ENCODE measurements around the gene PRKACB.
A peak's percentile ranks its signal among the peaks of the same experiment; 100 is the strongest.

DNA sequence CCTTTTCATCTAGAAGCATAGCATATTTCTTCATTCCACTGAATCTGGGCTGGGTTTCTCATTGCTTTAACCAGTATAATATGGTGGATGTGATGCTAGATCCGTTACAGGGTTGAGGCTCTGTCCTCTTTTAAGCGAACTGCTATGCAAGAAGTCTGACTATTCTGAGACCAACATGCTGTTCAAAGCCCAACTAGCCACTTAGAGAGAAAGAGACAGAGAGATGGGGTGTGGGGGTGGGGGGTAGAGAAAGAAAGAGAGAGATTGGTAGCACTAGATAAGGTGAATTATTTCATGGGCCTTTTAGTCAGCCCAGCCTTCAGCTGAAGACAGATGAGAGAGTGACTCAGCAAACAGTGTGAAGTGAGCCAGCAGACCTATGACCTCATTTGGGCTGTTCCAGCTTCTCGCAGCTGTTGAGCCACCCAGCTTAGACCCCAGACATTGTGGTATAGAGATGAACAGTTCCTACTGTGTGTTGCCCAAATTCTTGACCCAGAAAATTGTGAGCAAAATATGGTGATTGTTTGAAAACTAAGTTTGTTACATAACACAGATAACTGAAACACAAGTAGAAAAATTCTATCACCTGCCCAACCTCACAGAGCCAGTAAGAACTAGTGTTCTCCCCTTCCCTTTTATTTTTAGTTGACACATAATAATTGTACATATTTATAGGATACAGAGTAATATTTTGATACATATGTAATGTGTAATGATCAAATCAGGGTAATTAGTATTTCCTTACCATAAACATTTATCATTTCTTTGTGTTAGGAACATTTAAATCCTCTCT is 40.7 kb upstream of the PRKACB start:
- TF ChIP-seq EZH2 (IDR thresholded peaks at IDR 0.05), result no peak
- TF ChIP-seq RAD21 (IDR thresholded peaks at IDR 0.05; ENCODE audit: low read depth), result no peak
- TF ChIP-seq, protein P1, sequence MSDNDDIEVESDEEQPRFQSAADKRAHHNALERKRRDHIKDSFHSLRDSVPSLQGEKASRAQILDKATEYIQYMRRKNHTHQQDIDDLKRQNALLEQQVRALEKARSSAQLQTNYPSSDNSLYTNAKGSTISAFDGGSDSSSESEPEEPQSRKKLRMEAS (IDR thresholded peaks at IDR 0.05), result peak; percentile 47; the same call in 1 of the 2 replicates
- TF ChIP-seq, protein P2, sequence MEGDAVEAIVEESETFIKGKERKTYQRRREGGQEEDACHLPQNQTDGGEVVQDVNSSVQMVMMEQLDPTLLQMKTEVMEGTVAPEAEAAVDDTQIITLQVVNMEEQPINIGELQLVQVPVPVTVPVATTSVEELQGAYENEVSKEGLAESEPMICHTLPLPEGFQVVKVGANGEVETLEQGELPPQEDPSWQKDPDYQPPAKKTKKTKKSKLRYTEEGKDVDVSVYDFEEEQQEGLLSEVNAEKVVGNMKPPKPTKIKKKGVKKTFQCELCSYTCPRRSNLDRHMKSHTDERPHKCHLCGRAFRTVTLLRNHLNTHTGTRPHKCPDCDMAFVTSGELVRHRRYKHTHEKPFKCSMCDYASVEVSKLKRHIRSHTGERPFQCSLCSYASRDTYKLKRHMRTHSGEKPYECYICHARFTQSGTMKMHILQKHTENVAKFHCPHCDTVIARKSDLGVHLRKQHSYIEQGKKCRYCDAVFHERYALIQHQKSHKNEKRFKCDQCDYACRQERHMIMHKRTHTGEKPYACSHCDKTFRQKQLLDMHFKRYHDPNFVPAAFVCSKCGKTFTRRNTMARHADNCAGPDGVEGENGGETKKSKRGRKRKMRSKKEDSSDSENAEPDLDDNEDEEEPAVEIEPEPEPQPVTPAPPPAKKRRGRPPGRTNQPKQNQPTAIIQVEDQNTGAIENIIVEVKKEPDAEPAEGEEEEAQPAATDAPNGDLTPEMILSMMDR (IDR thresholded peaks at IDR 0.05 in 2 of 3, conservative IDR thresholded peaks at IDR 0.05 in 1 of 3; ENCODE audit: borderline replicate concordance in 1 of 3, insufficient read depth in 1 of 3, low read depth in 2 of 3, low read length in 2 of 3), result no peak
- TF ChIP-seq POLR2AphosphoS5 (IDR thresholded peaks at IDR 0.05; ENCODE audit: low read depth, low read length), result no peak
- TF ChIP-seq ZFX (IDR thresholded peaks at IDR 0.05), result no peak

All from HCT116 (cell line).